Measurements from ENCODE around the gene TXNL4B. TPM values are rescaled to one million over a fixed set of nuclear protein-coding genes. Genes with fewer than 3 reads are reported as not detected.
A peak's percentile ranks its signal among the peaks of the same experiment; 100 is the strongest.

The TXNL4B gene
- total RNA-seq, 1 donor = 8.6 TPM

- peak; percentile 77 for DNase-seq (ENCODE audit: low read depth)
- TF ChIP-seq CTCF (IDR thresholded peaks at IDR 0.05; ENCODE audit: insufficient read depth, low read depth, low read length) = peak; percentile 76
These were observed 31.6 kb upstream of the TXNL4B start for GRCh38 chr16:72124761-72125634.

GRCh38 chr16:72124148-72124547, 30.7 kb upstream of the TXNL4B start:
- DNase-seq (ENCODE audit: low read depth) = no peak

More at GRCh38 chr16:72124761-72125634, 31.6 kb upstream of the TXNL4B start:
- no peak overlapping the region for H3K4me3 ChIP-seq (ENCODE audit: low read depth, low read length)

GRCh38 chr16:72123426-72123825, 30.0 kb upstream of the TXNL4B start:
- no peak overlapping the region for H3K4me3 ChIP-seq (ENCODE audit: low read depth, low read length)
- no peak for DNase-seq (ENCODE audit: low read depth)
- no peak for TF ChIP-seq CTCF (IDR thresholded peaks at IDR 0.05; ENCODE audit: insufficient read depth, low read depth, low read length)

More at GRCh38 chr16:72124148-72124547, 30.7 kb upstream of the TXNL4B start:
- TF ChIP-seq CTCF (IDR thresholded peaks at IDR 0.05; ENCODE audit: insufficient read depth, low read depth, low read length) = no peak
- H3K4me3 ChIP-seq (ENCODE audit: low read depth, low read length) = no peak overlapping the region

- DNase-seq (ENCODE audit: low read depth) = no peak
These were observed 29.5 kb upstream of the TXNL4B start for GRCh38 chr16:72122916-72123315.

GRCh38 chr16:72122308-72122707, 28.9 kb upstream of the TXNL4B start:
- no peak for TF ChIP-seq CTCF (IDR thresholded peaks at IDR 0.05; ENCODE audit: insufficient read depth, low read depth, low read length)
- H3K4me3 ChIP-seq (ENCODE audit: low read depth, low read length) = no peak overlapping the region
- no peak for DNase-seq (ENCODE audit: low read depth)

More at GRCh38 chr16:72122916-72123315, 29.5 kb upstream of the TXNL4B start:
- TF ChIP-seq CTCF (IDR thresholded peaks at IDR 0.05; ENCODE audit: insufficient read depth, low read depth, low read length) = no peak
- H3K4me3 ChIP-seq (ENCODE audit: low read depth, low read length) = no peak overlapping the region

- no peak for DNase-seq (ENCODE audit: low read depth)
- TF ChIP-seq CTCF (IDR thresholded peaks at IDR 0.05; ENCODE audit: insufficient read depth, low read depth, low read length) = no peak
- no peak overlapping the region for H3K4me3 ChIP-seq (ENCODE audit: low read depth, low read length)
These were observed 26.6 kb upstream of the TXNL4B start for GRCh38 chr16:72120026-72120425.

Data from fibroblast of villous mesenchyme (primary cell).